Activated CD8-positive, alpha-beta memory T cell treated with anti-CD3 and anti-CD28 coated beads, Interleukin-2, amount 50 U/mL, for 24 hours (primary cell): ENCODE results near the gene ROBO4.

Source experiments
- DNase-seq: peaks from one replicate; pipeline ENCODE4 v3.0.0-alpha.2; 2020; ENCODE audit errors: extremely low read depth

ROBO4 gene

DNA sequence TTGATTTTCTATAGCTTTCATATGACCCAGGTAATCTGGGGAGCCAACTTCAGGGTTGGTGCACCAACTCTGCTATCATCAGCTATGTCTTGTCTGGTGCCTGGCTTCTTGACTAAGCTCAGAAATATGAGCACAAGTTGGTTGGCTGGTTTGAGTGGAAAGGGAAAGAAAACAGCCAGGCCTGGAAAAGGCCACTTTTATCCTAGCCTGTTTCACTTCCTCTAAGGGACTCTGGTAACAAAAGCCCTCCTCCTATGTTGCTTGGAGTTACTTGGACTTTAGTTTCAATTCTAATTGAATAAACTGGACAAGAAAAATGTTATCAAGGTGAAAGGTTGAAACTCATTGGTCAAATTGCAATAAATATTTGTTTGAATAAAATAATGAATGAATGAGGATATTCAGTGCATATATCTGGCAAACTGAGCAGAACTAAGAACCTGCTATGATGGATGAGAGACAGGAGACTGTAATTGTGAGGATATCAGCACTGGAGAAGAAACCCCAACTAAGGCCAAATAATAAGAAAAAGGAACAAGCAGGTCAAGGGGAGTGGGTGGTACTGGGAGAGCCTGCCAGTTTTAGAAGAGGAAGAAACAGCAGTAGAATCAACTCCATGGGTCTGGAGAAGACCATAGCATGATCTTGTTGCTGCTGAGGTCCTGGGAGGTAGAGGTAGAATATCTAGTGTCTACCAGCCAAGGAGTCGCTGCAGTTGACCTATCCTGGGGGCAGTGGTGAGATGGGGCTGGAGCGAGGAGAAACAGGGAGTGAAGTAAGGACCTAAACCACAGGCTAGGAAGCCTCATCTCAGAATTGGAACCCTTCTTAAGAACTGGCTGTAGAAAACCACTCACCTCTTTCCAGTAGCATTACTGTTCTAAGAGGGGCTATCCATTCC lies 8.2 kb downstream of the ROBO4 start:
- DNase-seq: no peak

DNA sequence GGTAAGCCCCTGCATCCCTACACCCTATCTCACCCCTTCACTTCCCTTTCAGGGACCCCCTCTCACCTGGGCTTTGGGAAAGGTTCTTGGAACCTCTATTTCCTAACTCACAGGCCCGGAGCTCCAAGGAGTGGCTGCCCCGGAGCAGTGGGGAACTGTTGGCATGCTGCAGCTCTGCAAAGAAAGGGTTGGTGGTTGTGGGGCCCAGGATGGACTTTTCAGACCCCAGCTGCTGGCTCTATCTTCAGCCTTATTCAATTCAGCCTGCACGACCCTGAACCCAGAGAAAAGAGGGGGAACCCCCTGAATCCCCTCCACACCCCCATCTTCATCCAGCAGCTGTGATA lies 10.0 kb downstream of the ROBO4 start:
- no peak for DNase-seq

DNA sequence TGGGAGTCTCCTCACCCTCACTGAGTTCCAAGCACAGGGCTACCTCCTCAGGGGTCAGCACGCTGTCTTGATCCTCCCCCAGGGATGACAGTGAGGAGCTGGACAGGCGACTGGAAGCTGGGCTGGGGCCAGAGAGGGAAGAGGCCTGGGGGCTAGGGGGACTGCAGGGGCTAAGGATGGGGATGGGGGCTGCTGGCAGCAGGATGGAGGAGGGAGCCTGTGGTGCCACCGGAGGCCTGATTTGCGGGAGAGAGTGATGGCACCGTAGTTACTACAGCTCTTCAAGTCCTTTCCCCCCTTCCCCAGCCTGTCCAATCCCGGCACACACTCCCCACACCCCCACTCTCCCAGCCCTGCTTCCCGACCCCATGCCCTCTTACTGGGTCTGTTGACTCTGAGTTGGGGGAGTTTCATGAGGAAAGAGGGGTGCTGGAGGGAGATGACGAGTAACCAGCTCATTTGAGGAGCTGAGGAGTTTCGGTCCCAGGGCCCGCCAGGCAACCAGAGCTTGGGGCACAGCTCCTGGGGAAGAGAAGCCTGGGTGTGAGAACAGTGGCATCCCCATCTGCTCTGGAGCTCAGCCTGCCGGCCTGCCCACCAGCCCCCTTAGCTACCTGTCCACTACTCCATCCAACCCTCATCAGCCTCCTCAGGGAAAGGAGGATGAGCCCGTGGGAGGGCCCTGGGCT lies 10.5 kb downstream of the ROBO4 start:
- DNase-seq: no peak

DNA sequence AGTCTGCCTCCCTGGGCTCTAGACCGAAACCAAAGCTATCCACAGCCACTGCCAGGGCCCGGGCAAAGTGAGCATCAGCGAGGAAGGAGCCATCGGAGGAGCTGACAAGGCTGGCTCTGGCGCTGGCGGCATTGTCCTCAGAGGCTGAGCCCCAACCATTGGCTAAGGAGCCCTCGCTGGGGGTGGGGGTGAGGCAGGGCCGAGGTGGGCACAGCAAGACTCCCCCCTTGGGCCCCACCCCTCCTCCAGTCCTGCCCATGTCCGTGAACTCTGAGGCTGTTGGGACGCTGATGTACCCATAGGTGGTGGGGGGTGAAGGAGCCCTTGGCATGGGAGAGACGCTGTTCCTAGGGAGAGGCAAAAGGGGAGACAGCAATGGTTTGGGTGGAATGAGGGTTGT lies 11.2 kb downstream of the ROBO4 start:
- no peak for DNase-seq

DNA sequence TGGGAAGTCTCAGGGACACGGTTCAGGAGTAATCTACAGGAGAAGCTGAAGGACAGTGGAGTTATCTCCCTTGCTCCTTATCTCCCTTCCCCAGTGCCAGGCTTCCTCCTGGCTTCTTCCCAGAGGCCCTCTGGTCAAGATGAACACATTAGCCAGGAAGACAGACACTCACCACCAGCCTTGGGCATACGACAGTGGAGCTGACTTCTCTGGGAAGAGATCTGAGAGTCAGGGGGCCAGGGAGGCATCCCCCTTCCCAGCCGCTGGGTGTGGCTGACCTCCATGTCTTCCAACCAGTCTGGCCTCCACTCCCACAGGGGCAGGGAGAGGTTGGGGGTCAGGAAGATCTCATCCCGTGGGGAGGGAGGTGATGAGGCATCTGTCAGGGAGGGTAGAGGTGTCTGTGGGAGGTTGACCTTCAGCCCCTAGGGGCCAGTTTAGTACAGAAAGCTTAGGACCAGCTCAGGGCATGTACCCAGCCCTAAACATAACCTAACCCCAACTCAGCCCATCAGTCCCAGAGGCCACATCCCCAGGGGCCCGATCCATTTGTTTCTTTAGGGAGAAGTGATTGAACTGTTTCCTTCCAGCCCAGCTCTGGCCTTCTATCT lies 12.7 kb downstream of the ROBO4 start:
- no peak for DNase-seq

DNA sequence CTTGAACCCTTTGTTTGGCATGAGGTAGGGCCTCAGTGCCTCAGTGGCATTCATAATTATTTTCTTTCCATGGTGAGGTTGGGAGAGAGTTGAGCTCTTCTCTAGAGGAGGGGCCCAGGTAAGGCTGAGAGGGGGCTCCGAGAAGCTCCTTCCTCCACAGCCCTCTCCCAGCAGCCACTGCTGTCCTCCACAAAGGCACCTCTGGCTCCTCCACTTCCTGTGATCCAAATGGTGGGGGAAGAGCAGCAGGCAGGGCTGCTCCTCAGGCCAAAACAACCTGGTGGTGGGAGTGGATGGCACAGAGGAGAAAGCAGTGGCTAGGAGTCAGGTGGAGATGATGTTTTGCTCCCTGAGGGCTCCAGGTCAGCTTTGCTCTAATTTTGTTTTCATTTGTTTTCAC lies 13.3 kb downstream of the ROBO4 start:
- DNase-seq: no peak

DNA sequence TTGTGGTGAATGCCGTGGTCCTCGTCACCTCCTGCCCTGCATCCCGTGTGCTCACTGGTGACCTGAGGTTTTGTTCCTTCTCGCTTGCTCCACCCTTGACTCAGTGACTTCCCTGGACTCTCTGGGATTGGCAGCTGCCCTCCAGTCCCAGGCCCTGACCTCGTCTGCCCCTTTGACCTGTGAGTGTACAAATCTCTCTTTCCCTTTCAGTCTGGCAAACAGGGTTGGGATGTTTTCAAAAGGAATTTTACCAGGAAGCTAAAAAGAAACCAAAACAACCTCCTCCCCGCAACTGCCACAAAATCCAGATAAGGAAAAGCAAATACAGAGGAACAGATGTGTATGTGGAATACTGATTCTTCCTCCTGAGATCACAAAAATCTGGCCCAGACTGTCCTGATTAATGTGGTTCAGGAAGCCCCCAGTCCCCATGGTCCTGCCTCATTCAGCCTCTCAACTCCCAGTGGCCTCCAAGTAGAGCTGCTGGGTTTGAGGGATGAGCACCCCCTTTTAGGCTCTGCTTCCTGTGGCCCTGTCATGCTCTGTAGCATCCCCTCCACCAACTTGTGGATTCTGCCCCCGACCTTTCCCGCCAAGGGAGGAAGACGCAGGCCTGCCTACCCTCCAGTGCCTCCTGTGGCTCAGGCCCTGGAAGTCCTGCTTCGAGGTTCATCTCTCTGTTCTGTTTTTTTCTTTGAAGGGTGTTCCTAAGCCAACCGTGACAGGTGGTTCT lies 15.2 kb downstream of the ROBO4 start:
- no peak for DNase-seq

DNA sequence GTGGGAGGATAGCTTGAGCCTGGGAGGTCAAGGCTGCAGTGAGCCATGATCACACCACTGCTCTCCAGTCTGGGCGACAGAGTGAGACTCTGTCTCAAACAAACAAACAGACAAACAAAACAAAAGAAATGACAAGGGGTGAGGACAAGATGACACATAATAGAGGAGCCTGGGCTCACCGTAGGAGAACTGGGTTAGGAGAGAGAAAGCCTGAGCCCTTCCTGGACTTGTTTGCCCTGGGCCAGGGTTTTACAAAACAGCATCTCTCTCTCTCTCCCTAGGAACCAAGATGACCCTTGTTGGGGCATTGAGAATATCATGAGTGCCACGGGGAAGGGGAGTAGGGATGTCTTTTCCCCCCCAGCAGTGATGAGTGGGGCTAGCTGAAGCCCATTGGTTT lies 16.7 kb downstream of the ROBO4 start:
- no peak for DNase-seq

DNA sequence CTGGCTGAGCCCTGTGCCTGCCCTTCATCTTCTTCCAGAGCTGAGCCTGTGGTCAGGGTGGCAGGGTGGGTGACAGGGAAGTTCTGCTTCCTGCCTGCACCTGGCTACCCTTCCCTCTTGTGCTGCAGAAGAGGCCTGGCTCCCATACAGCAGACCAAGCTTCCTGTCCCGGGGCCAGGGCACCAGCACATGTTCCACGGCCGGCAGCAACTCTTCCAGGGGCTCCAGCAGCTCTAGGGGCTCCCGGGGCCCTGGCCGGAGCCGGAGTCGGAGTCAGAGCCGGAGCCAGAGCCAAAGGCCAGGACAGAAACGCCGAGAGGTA lies 17.4 kb downstream of the ROBO4 start:
- no peak for DNase-seq

DNA sequence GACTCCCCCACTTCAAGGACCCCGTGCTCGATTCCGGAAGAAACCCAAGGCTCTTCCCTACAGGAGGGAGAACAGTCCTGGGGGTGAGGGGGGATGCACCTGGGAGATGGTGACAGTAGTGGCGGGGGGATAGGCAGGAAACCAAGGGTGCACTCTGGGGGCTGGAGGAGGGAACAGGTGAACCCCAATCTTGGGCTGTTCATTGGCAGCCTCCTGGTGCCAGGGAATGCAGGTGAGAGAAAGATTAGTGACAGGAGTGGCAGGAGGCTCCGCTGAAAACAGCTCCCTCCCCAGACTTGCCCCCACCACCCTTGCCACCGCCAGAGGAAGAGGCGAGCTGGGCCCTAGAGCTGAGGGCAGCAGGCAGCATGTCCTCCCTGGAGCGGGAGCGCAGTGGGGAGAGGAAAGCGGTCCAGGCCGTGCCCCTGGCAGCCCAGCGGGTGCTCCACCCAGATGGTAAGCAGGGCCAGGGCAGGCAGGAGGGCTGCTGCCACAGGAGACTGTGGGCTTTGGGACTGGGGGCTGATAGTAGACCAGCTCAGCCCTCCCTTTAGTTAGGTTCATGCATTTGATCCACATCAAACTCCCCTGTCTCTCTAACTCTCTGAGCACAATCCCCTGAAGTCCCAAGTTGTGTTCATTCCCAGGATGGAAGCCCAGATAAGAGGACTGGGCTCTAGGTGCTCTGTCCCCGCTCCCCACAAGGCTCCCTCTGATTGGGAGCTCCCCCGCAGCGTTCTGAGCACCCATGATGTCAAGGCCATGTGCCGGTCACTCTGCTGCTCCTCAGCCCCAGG lies 18.0 kb downstream of the ROBO4 start:
- no peak for DNase-seq

DNA sequence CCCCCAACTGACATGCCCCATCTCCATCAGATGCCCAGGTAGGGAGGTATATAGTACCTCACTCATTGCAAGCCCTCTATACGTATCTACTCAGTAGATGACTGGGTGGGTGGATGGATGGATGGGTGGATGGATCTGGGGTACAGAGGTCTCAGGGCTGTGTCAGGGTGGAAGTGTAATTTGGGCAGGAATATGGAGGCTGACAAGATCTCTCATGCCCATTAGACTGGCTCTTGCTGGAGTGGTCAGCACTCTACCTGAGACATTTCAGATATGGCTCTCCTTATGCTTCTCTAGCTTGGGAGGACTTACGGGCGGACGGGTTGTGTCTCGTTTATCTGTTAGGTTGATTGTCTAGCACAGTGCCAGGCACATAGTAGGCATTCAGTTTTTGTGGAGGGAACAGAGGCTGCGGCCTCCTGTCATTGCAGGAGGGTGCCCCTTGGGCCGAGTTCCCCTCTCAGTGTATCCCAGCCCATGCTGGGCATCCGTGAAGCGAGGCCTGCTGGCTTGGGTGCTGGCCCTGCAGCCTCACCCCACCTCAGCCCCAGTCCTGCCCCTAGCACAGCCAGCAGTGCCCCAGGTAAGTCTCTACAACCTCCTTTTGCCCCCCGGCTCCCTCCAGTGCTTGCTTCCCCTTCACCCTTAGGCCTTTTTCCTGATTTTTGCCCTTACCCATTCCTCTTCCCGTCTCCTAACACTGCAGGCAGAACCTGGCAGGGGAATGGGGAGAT lies 18.7 kb downstream of the ROBO4 start:
- DNase-seq: no peak

DNA sequence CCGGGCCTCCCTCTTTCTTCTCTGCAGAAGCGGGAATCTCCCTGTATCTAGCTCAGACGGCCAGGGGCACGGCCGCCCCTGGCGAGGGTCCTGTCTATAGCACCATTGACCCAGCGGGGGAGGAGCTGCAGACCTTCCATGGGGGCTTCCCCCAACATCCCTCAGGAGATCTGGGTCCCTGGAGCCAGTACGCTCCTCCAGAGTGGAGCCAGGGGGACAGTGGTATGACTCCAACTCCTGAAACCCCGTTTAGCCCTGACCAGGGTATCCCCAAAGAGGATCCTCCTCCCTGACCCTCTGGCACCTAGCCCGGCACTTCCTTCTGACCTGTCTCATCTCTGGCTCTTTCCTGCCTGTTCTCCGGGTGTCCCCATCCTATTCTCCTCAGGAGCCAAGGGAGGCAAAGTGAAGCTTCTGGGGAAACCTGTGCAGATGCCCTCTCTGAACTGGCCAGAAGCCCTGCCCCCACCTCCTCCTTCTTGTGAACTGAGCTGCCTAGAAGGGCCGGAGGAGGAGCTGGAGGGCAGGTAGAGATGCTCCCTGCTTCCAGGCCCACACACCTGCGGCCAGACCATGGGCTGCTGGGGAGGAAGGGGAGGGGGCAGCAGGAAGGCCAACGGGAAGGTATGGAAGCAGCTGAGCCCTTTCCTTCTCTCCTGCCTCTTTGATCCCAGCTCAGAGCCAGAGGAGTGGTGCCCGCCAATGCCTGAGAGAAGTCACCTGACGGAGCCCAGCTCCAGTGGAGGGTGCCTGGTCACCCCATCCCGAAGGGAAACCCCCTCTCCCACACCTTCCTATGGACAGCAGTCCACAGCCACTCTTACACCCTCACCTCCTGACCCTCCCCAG lies 19.5 kb downstream of the ROBO4 start:
- no peak for DNase-seq

DNA sequence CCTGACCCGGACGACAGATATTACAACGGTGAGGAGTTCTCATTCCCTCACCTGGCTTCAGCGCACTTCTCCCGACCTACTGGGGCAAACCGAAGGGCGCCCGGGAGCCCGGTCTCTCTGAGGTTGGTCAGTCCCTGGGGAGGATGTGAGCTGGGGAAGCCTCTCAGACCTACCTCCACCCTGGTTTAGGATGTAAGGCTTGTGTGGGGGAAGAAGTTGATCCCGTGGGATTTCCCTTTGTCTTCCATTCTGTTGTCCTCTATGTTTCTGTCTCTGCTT lies 20.1 kb downstream of the ROBO4 start:
- no peak for DNase-seq

DNA sequence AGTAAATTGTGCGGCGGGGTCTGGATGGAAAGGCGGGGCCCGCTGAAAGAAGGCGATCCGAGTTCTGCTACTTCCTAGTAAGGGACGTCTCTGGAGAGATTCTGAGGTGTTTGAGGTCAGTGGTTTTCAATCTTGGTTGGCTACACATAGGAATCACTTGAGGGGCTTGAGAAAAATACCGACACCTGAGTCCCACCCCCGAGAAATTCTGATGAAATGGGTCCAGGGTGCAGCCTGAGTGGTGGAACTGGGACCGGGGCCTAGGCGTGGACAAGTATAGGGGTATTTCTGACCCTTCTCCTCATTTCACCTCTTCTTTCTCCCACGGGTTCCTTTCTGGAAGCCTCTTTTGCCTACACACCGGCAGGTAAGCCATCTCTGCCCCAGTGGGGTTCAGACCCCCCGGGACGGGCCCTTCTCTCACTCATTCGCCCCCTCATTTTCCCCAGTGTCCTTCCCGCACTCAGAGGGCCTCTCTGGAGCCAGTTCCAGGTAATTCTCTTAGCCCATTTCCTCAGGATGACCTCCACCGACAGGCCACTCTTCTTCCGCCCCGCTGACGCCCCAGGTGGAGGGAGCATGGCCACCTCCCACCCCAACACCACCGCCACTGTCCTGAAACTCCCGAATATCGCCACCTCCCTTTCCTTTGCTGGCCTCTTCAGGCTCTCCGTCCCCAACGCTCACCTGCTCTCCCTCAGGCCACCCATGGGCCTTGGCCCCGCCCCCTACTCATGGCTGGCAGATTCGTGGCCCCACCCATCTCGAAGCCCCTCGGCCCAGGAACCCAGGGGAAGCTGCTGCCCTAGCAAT lies 20.6 kb downstream of the ROBO4 start:
- no peak for DNase-seq

DNA sequence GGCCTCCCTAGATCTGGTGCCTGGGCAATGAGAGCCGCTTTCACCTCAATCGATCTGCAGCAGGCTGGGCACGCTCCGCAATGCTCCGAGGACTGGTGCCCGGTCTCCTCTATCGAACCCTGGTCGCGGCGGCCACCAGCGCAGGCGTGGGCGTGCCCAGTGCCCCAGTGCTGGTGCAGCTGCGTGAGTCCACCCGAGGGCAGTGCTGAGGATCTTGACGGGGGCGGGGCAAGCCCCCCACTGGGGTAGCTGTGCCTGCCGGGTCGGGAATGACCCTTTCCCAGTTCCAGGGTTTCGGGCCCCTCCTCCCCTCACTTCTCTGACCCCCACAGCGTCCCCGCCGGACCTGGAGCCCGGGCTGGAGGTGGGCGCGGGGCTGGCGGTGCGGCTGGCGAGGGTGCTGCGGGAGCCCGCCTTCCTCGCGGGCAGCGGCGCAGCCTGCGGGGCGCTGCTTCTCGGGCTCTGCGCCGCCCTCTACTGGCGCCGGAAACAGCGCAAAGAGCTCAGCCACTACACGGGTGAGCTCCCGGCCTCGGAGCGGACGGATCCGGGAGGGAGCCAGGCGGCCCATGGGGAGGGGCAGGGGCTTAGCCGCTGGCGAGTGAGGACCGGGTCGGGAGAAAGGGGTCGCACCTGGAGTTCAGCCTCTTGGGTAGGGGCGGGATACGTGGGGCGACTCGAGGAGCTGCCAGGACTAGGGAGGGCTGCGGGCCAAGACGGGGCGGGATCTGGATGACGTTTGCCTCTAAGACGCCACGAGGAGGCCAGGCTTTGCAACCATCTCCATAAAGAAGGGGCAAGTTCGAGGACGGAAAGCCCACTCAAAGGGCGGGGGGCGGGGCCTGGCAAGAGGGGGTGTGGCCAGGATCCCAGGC lies 21.5 kb downstream of the ROBO4 start:
- DNase-seq: peak; percentile 50

DNA sequence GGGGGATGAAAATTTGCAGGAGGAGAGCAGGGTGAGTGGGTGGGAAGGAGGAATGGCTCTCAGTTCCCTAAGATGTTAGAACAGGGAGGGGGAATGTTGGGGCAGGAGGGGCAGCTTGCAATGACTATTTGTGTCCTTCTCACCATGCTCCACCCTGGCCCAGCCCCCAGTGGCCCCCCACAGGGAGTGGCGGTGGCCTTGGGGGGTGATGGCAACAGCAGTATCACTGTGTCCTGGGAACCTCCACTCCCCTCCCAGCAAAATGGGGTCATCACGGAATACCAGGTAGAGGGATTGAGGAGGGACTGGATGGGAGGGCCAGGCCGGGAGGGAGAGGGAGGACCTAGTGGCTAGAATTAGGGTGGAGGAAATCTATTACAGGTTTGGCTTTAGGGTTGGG lies 22.3 kb downstream of the ROBO4 start:
- DNase-seq: no peak

DNA sequence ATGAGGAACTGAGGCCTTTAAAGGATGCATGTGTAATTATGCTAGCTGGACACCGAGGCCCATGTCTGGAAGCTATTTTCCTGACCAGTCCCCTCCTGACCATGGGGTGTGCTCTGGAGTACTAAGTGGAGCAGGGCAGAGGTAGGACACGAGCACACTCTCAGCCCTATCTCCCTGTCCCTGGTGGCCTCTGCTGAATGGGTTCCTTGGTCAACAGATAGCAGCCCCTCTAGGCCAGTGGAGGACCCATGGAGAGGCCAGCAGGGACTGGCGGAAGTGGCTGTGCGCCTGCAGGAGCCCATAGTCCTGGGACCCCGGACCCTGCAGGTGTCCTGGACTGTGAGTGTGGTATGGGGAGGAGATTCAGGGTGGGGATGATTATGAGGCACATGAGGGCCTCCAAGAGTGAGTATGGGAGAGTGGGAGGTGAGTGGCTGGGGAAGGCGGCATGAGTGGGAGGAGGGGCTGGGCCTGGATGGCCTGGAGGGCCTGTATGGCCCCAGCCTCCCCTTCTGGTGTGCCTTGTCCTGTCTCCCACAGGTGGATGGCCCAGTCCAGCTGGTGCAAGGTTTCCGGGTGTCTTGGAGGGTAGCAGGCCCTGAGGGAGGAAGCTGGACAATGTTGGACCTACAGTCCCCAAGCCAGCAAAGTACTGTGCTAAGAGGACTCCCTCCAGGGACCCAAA lies 23.0 kb downstream of the ROBO4 start:
- no peak for DNase-seq

DNA sequence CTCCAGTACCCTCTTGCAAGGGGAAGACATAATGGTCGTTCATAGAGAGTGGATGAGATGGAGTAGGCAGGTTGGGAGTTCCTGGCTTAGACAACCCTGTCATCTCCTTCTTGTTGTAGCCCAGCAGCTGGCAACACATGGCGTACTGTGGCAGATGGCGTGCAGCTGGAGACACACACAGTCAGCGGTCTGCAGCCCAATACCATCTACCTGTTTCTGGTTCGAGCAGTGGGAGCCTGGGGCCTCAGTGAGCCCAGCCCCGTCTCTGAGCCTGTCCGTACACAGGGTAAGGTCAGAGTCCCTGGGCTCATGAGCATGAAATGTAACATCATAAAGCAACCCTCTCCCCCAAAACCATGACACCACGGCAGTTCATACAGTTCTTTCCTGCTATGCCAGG lies 23.7 kb downstream of the ROBO4 start:
- DNase-seq: no peak
